ENCODE data around the gene EHD1. TPM values are rescaled to one million over a fixed set of nuclear protein-coding genes. Genes with fewer than 3 reads are reported as not detected.

Gene EHD1
- total and polyA plus RNA-seq, 2 of the 8 experiments (the other 6 are each of a cell fraction or from before 2014, with no cell fraction given): 31.5 to 42.9 TPM

GRCh38 chr11:64910451-64911093 lies 32.2 kb upstream of the EHD1 start (continued):
- TF ChIP-seq USF2 (IDR thresholded peaks at IDR 0.05; ENCODE audit: low read length): no peak
- TF ChIP-seq, protein P1, sequence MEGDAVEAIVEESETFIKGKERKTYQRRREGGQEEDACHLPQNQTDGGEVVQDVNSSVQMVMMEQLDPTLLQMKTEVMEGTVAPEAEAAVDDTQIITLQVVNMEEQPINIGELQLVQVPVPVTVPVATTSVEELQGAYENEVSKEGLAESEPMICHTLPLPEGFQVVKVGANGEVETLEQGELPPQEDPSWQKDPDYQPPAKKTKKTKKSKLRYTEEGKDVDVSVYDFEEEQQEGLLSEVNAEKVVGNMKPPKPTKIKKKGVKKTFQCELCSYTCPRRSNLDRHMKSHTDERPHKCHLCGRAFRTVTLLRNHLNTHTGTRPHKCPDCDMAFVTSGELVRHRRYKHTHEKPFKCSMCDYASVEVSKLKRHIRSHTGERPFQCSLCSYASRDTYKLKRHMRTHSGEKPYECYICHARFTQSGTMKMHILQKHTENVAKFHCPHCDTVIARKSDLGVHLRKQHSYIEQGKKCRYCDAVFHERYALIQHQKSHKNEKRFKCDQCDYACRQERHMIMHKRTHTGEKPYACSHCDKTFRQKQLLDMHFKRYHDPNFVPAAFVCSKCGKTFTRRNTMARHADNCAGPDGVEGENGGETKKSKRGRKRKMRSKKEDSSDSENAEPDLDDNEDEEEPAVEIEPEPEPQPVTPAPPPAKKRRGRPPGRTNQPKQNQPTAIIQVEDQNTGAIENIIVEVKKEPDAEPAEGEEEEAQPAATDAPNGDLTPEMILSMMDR (IDR thresholded peaks at IDR 0.05; ENCODE audit: control extremely low read depth in 1 of 3, insufficient read depth in 1 of 3, low read depth in 1 of 3, low read length in 3 of 3): no peak
- no peak for TF ChIP-seq TBP (IDR thresholded peaks at IDR 0.05; ENCODE audit: low read depth, low read length)
- no peak for TF ChIP-seq YY1 (IDR thresholded peaks at IDR 0.05; ENCODE audit: low read depth, low read length)
- no peak for TF ChIP-seq EZH2 (IDR thresholded peaks at IDR 0.05; ENCODE audit: low read depth, low read length, severe bottlenecking)
- TF ChIP-seq BCL11A (IDR thresholded peaks at IDR 0.05; ENCODE audit: low read depth in 2 of 2, low read length in 2 of 2): no peak
- no peak for TF ChIP-seq BACH1 (IDR thresholded peaks at IDR 0.05; ENCODE audit: low read length)
- no peak for TF ChIP-seq KDM5A (IDR thresholded peaks at IDR 0.05; ENCODE audit: low read length)
- no peak for TF ChIP-seq ATF2 (IDR thresholded peaks at IDR 0.05; ENCODE audit: low read length)
